K562 (cell line): ENCODE results near the gene MIDN. TPM values are rescaled to one million over a fixed set of nuclear protein-coding genes. Genes with fewer than 3 reads are reported as not detected.

Source experiments
- DPF2 ChIP-seq: fragments of 450-650 bp; IDR thresholded peaks from 2 replicates; pipeline ENCODE4 v1.6.1; 2016
- EGR1 ChIP-seq: fragments of 450-650 bp; conservative IDR thresholded peaks from 2 replicates; pipeline ENCODE4 v1.6.1; 2017; ENCODE audit warnings: mild to moderate bottlenecking
- ERF ChIP-seq: fragments of 450-650 bp; formaldehyde crosslinking; IDR thresholded peaks from 2 replicates; pipeline ENCODE4 v1.4.0; 2020; ENCODE audit warnings: mild to moderate bottlenecking, mixed read lengths
- ESRRA ChIP-seq: fragments of 450-650 bp; IDR thresholded peaks from 2 replicates; pipeline ENCODE4 v1.6.1; 2014; ENCODE audit warnings: low read depth, mild to moderate bottlenecking, moderate library complexity, borderline replicate concordance
- HCFC1 ChIP-seq: IDR thresholded peaks from 2 replicates; pipeline ENCODE4 v1.6.1; 2012; ENCODE audit warnings: low read depth, low read length, improper control_type of control experiment
- MED1 ChIP-seq: sonication (generic); formaldehyde crosslinking; IDR thresholded peaks from 2 replicates; pipeline ENCODE4 v1.8.1; 2023; ENCODE audit warnings: missing genetic modification reagents, borderline replicate concordance
- MTA2 ChIP-seq: fragments of 450-650 bp; IDR thresholded peaks from 2 replicates; pipeline ENCODE4 v1.6.1; 2016; ENCODE audit warnings: low read depth
- RNF2 ChIP-seq: sonication (generic); IDR thresholded peaks from 2 replicates; pipeline ENCODE4 v1.6.1; 2016
- SIN3B ChIP-seq: fragments of 450-650 bp; IDR thresholded peaks from 2 replicates; pipeline ENCODE4 v1.6.1; 2017; ENCODE audit warnings: low read depth, mild to moderate bottlenecking, moderate library complexity
- TBL1XR1 ChIP-seq, 2 experiments: IDR thresholded peaks; 2 replicates each; pipeline ENCODE4 v1.6.1; 2012; ENCODE audit warnings: improper control_type of control experiment in 2 of 2, low read length in 2 of 2, mild to moderate bottlenecking in 1 of 2
- TEAD1 ChIP-seq, 2 experiments: fragments of 450-650 bp in 1 of 2; sonication (generic) in 1 of 2; formaldehyde crosslinking; IDR thresholded peaks; 2 replicates each; pipeline versions ENCODE4 v1.4.0 to v1.8.0; 2020 to 2022; ENCODE audit warnings: mild to moderate bottlenecking in 2 of 2, missing genetic modification reagents in 1 of 2
- TRIM25 ChIP-seq: fragments of 450-650 bp; IDR thresholded peaks from 2 replicates; pipeline ENCODE4 v1.7.0; 2016; ENCODE audit warnings: borderline replicate concordance
- YY1 ChIP-seq, 3 experiments: IDR thresholded peaks; 2 replicates each; pipeline ENCODE4 v1.6.1; 2011; ENCODE audit warnings: low read length in 2 of 3, mild to moderate bottlenecking in 2 of 3, moderate library complexity in 2 of 3, borderline replicate concordance in 1 of 3, control low read depth in 1 of 3, low read depth in 1 of 3; ENCODE audit not compliant: insufficient read depth in 3 of 3, insufficient replicate concordance in 2 of 3, control insufficient read depth in 1 of 3, insufficient read length in 1 of 3; ENCODE audit errors: extremely low read depth in 1 of 3
- ZBTB12 ChIP-seq: fragments of 250-450 bp; sonication (Bioruptor Pico); IDR thresholded peaks from 2 replicates; pipeline ENCODE4 v1.4.0; 2020
- ZNF717 ChIP-seq: fragments of 250-450 bp; sonication (Bioruptor Pico); IDR thresholded peaks from 2 replicates; pipeline ENCODE4 v1.5.0; 2021
- ZNF766 ChIP-seq: fragments of 200-800 bp; sonication (Bioruptor generic); conservative IDR thresholded peaks from 2 replicates; pipeline ENCODE4 v1.6.1; 2016; ENCODE audit warnings: missing genetic modification characterization, missing compliant biosample characterization
- polyA plus RNA-seq, 8 experiments: library from polyadenylated mRNA; depleted of rRNA in 4 of 8; stranded (reverse) in 5 of 8; unstranded in 3 of 8; fragments of >200 nt; fragmentation: Nextera tagmentation in 2 of 8; fragmentation: Illumina TruSeq in 1 of 8; extraction: Ambion mirVana in 2 of 8; extraction: Trizol in 1 of 8; gene quantifications; 2 replicates each; pipeline versions ENCODE4 v1.2.1 to v1.2.3, GENCODE V29; 2011 to 2014; ENCODE audit warnings: inconsistent platforms in 1 of 8, missing spikeins in 1 of 8
- total RNA-seq, 7 experiments: library from RNA; depleted of rRNA in 6 of 7; stranded (reverse); fragments of >200 nt in 6 of 7; fragmentation: Illumina TruSeq in 2 of 7; extraction: Trizol in 2 of 7; gene quantifications; 2 replicates each; pipeline versions ENCODE4 v1.2.1 to v1.2.3, GENCODE V29; 2011 to 2021; ENCODE audit warnings: low replicate concordance in 1 of 7
- TF ChIP-seq, protein P1 (sequence below): fragments of 150-350 bp; IDR thresholded peaks from 2 replicates; pipeline ENCODE4 v1.6.1; 2014; ENCODE audit warnings: low read depth, mild to moderate bottlenecking, low read length, borderline replicate concordance
- TF ChIP-seq, protein P2 (sequence below): sonication (generic); formaldehyde crosslinking; IDR thresholded peaks from 2 replicates; pipeline ENCODE4 v1.8.0; 2022; ENCODE audit warnings: missing genetic modification reagents, mild to moderate bottlenecking, borderline replicate concordance

MIDN gene
- total and polyA plus RNA-seq, 9 of the 15 experiments (the other 6 are each of a cell fraction or from before 2014, with no cell fraction given): 0.17 to 120 (median 10.1) TPM

- TF ChIP-seq ZNF717 (CRISPR knock-in tag) (no peak), TEAD1 (CRISPR knock-in tag; IDR thresholded peaks at IDR 0.05) (peak; percentile 15 to 38; a peak in 1 of 4 replicates), ESRRA (peak; percentile 86), HCFC1 (peak; percentile 100), DPF2 (no peak), ERF (CRISPR knock-in tag) (0 out of 2 replicates have a peak, but pooled peaks have one; percentile 69), MED1 (CRISPR knock-in tag) (no peak), RNF2 (peak; percentile 64; the same call in 1 of the 2 replicates), MTA2 (no peak), ZBTB12 (CRISPR knock-in tag) (peak; percentile 85), ZNF766 (peak; percentile 87), SIN3B (peak; percentile 69), TBL1XR1 (IDR thresholded peaks at IDR 0.05; ENCODE audit: low read length in 2 of 2) (peak in 1 of 2 experiments; percentile 75; a peak in 2 of 4 replicates), YY1 (IDR thresholded peaks at IDR 0.05; ENCODE audit: borderline replicate concordance in 1 of 3, control insufficient read depth in 1 of 3, extremely low read depth in 1 of 3, insufficient read depth in 3 of 3, insufficient read length in 1 of 3, insufficient replicate concordance in 2 of 3, low read depth in 1 of 3, low read length in 2 of 3) (peak in 2 of 3 experiments; percentile 58 to 61), EGR1 (peak; percentile 69; the same call in 1 of the 2 replicates), TRIM25 (no peak)
- TF ChIP-seq, protein P1, sequence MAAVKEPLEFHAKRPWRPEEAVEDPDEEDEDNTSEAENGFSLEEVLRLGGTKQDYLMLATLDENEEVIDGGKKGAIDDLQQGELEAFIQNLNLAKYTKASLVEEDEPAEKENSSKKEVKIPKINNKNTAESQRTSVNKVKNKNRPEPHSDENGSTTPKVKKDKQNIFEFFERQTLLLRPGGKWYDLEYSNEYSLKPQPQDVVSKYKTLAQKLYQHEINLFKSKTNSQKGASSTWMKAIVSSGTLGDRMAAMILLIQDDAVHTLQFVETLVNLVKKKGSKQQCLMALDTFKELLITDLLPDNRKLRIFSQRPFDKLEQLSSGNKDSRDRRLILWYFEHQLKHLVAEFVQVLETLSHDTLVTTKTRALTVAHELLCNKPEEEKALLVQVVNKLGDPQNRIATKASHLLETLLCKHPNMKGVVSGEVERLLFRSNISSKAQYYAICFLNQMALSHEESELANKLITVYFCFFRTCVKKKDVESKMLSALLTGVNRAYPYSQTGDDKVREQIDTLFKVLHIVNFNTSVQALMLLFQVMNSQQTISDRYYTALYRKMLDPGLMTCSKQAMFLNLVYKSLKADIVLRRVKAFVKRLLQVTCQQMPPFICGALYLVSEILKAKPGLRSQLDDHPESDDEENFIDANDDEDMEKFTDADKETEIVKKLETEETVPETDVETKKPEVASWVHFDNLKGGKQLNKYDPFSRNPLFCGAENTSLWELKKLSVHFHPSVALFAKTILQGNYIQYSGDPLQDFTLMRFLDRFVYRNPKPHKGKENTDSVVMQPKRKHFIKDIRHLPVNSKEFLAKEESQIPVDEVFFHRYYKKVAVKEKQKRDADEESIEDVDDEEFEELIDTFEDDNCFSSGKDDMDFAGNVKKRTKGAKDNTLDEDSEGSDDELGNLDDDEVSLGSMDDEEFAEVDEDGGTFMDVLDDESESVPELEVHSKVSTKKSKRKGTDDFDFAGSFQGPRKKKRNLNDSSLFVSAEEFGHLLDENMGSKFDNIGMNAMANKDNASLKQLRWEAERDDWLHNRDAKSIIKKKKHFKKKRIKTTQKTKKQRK: no peak
- TF ChIP-seq, protein P2, sequence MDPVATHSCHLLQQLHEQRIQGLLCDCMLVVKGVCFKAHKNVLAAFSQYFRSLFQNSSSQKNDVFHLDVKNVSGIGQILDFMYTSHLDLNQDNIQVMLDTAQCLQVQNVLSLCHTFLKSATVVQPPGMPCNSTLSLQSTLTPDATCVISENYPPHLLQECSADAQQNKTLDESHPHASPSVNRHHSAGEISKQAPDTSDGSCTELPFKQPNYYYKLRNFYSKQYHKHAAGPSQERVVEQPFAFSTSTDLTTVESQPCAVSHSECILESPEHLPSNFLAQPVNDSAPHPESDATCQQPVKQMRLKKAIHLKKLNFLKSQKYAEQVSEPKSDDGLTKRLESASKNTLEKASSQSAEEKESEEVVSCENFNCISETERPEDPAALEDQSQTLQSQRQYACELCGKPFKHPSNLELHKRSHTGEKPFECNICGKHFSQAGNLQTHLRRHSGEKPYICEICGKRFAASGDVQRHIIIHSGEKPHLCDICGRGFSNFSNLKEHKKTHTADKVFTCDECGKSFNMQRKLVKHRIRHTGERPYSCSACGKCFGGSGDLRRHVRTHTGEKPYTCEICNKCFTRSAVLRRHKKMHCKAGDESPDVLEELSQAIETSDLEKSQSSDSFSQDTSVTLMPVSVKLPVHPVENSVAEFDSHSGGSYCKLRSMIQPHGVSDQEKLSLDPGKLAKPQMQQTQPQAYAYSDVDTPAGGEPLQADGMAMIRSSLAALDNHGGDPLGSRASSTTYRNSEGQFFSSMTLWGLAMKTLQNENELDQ: no peak
These were observed 6.8 kb upstream of the MIDN start, which contains the start of gene ATP5F1D (continued) for GRCh38 chr19:1241417-1242095.
